CD4-positive, alpha-beta T cell treated with Interleukin-12 subunit alpha and Interleukin-12 subunit beta, for 1 hour (primary cell): ENCODE measurements around the gene APP.
"Not testable (repeated sequence)": the region's sequence is repeated elsewhere in the genome, so short reads cannot be mapped to it uniquely, and the experiment has no call there.

ENCODE experiments used
- DNase-seq: peaks from one replicate; pipeline ENCODE4 v3.0.0-alpha.2; 2020

APP gene

DNA sequence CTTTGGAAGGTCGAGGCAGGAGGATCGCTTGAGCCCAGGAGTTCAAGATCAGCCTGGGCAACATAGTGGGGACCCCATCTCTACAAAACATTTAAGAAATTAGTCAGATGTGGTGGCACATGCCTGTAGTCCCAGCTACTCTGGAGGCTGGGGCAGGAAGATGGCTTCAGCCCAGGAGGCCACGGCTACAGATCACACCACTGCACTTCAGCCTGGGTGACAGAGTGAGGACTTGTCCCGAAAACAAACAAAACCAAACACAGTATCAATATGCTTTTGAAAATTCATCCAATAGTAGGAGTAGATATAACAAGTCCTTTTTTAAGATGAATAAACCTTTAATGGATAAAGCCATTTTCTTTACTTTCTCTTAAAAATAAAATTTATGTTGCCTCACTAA is 8.5 kb downstream of the APP start:
- DNase-seq = no peak

- no peak for DNase-seq
Measured at GRCh38 chr21:26159869-26160268, 10.7 kb downstream of the APP start.

GRCh38 chr21:26157801-26158200 is 12.8 kb downstream of the APP start:
- no peak for DNase-seq

- DNase-seq = no peak
Measured at GRCh38 chr21:26154753-26155152, 15.8 kb downstream of the APP start.

DNA sequence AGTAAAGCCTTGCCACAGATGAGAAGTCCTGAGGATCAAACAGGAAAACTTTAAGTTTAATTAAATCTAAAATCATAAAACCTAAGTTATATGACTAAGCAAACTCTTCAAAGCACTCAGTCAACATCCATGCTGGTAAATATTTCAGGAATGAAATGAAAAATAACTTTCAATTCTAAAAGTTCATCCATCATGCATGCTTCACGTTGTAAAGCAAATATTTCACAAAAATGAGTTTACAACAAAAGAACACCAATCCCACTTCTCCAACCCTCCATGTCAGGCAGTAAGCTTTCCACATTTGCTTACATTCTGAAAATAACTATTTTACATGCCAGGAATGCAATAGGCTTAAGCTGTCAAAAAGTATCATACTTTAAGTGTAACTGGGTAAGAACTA is 16.8 kb downstream of the APP start:
- no peak for DNase-seq

DNA sequence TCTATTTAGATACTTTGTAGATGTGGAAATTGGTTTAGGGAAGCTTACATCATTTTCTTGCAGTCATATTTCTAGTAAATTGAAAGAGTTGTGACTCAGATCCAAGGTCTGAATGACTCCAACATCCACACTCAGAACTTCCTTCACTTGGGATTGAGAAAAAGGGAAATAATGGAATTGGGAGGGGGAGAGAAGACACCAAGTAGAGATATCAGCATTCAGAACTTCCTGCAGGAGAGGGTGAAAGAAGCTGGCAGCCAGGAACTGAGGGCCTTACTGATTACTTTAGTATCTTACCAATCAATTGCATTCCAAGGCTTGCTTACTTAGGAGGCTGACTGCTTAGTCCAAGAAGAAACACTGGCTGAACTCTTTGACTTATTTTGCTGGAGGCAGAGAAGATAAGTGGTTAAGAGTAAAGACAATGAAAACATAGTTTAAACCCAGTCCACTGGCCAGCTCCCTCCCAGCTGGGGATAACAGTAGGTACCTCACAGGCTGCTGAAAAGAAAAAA is 21.7 kb downstream of the APP start:
- no peak for DNase-seq

- DNase-seq = no peak
Measured at GRCh38 chr21:26148071-26148839, 22.3 kb downstream of the APP start.

GRCh38 chr21:26147535-26147934 is 23.0 kb downstream of the APP start:
- DNase-seq = no peak

DNA sequence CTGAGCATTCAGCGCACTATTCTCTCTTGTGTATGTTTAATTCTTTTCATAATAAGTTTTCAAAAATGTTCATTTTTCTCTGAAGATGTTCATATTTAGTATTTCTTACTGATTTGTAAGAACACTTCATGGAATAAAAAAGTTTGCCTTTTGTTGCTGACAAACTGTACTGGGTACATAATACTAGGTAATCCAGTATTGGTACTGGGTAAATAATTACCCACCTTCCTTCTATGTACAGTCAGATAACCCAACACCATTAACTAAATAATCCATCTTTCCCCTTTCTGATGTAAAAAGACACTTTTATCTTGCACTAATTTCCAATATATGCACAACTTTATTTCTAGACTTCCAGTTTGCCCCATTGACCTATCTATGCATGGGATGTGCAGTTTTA is 23.9 kb downstream of the APP start:
- DNase-seq = no peak

DNA sequence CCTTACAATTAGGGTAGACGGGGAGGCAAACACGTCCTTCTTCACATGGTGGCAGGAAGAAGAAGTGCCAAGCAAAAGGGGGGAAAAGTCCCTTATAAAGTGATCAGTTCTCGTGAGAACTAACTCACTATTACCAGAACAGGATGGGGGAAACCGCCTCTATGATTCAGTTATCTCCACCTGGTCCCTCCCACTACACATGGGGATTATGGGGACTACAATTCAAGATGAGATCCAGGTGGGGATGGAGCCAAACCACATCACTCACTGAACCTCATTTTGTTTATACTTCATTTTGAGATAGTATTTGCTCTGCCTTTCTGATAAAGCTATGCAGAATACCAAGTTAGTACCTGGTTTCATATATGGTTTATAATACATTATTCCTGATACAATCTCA is 26.5 kb downstream of the APP start:
- no peak for DNase-seq

DNA sequence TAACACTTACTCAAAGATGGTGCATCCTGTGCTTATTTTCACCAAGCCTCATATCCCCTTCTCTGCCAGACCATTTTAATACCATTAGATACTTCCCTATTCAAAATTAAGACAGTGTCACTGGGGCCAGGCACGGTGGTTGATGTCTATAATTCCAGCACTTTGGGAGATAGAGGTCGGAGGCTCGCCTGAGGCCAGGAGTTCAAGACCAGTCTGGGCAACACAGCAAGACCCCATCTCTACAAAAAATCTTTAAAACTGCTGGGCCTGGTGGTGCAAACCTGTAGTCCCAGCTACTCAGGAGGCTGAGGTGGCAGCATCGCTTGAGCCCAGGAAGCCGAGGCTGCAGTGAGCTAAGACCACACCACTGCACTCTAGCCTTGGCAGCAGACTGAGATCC is 28.2 kb downstream of the APP start:
- no peak for DNase-seq

DNA sequence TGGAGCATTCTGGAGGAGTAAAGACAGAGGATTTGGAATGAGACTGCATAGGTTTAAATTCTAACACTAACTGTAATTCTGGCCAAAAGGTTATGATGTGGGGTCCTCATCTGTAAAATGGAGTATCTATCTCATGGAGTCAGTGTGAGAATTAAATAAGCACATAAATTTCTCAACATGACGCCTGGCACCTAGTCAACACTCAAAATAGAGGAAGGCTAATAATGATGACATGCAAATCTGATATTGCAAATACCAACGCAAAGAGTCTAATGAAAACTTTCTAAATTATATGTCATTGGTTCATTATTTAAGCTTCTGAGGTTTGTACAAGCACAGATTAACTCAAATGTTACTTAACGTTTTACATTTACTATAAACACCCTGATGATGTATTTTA is 29.6 kb downstream of the APP start:
- no peak for DNase-seq

- DNase-seq = no peak
Measured at GRCh38 chr21:26140164-26140579, 30.4 kb downstream of the APP start.

DNA sequence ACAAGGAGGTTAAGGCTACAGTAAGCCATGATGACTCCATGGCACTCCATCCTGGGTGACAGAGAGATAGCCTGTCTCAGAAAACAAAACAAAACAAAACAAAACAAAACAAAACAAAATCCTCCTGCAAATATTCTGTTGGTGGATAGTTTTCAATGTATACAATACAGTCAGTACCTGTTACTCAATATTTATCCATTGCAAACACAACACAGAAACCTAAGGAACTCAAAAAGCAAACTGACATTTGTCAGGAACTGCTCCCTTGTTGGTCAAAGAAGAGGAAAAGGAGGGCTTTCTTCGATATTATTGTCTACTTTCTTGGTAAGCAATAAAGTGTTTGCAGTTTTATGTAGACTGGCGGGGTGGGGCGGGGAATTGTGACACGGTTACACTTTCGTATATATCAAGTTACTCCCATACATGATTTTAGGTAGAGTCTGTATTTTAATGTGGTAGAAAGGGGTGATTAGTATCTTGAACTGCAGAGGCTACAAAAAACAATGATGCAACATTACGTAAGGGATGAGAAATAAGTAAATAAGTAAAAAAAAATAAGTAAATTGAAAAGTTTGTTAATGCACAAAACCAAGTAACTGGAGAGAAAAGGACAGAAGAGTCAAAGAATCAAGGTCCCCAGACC is 31.8 kb downstream of the APP start:
- DNase-seq = no peak

DNA sequence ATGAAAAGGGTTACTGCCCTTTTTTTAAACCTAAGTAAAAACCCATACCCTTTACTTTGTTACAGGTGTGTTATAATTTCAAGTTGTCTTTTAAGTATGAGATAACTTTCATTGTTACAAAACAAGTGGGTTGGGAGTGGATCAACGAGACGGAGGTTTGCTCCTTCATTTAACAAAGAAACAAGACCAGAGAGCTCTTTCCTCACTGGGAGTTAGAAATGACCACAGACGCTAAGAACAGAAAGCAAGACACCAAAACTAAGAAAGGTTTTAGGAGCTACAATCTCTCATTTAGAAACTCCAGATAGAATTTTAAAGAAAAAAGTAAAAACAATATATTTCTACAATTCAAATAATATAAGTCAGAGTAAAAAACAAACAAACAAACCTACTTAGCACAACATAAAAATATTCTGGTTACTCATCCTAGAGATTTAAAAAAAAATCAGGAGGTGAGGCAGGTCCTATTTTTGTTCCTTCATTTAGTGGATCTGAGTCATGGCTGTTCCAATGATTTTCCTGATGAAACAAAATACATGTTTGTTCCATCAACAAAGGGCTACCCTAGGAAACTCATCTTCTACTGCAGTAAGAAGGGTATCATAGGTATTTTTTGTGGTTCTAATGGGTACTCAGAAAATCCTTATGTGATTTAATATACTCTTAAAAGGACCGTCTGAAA is 33.0 kb downstream of the APP start:
- DNase-seq = no peak

GRCh38 chr21:26136671-26137070 is 33.9 kb downstream of the APP start:
- DNase-seq = no peak

- DNase-seq = no peak
Measured at GRCh38 chr21:26135520-26135919, 35.0 kb downstream of the APP start.

- no peak for DNase-seq
Measured at GRCh38 chr21:26131554-26131953, 39.0 kb downstream of the APP start.

DNA sequence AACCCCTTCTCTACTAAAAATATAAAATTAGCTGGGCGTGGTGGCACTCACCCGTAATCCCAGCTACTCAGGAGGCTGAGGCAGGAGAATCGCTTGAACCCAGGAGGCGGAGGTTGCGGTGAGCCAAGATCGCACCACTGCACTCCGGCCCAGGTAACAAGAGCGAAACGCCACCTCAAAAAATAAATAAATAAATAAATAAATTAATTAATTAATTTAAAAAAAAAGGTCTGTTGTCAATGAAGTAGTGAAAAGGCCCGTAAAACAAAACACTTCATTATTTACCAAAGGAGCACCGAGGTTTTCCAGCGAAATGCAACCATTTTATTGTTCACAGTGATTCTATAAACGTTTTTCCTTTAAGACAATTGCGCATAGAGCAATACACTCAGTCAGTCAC is 39.5 kb downstream of the APP start:
- not testable (repeated sequence) for DNase-seq

- no peak for DNase-seq
Measured at GRCh38 chr21:26130249-26130881, 40.2 kb downstream of the APP start.

- DNase-seq = no peak
Measured at GRCh38 chr21:26127918-26128317, 42.7 kb downstream of the APP start.

DNA sequence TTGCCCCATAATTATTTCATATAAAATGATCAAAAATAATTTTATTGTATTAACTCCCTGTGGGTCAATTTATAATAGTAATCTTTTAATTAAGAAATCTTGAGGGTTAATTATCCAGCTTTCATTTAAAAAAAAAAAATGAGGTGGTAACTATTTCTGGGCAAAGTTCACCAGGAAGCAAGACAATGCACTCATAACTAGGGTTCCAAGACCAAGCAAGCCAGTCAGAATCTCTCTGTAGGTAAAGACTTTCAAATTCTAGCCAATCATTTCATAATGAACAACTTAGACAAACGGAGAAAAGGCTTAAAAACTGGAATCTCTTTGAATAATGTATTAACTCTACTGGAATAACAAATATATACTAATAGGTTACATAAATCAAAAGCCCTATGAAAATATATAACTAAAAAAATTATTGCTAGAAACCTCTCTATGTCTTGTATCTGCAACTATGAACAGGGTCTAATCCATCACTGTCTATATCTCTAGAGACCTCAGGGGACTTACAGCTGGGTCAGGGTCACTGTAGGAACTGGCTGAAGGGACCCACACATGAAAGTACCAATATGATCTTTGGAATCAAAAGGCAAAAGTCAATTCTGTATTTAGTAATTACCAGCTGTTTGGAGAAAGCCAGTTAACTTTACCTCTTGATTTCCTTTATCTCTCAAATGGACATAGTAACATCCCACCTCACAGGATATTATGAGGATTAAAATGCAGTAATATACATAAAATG is 43.3 kb downstream of the APP start:
- DNase-seq = no peak

DNA sequence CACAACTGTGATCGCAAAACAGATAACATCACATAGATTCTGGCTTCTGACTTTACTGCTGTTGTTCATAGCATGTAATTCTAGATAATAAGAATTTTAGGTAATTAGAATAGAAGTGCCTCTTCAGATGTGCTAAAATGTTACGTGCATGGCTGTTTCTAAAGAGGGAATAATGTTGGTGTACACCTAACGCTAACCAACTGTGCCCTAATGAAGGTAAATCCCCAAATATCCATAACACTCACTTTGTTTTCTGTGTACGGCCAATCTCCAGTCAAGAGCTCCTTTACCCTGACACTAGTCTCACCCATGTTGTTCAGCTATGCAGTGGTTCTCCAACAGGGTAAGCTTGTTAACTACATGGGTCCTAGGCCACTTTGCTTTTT is 44.4 kb downstream of the APP start:
- DNase-seq = no peak
